Measurements from ENCODE around the gene PRR36. TPM values are rescaled to one million over a fixed set of nuclear protein-coding genes. Genes with fewer than 3 reads are reported as not detected.
A peak's percentile ranks its signal among the peaks of the same experiment; 100 is the strongest.

PRR36 gene
- total RNA-seq, 1 donor from 2014 or later = 37.4 TPM

- Mint-ChIP-seq H3K27ac (no peak overlapping the region), H3K4me1 (ENCODE audit: low read depth) (peaks cover 5% of the 10 kb centered on the region), H3K36me3 (ENCODE audit: insufficient read depth) (peaks cover 2% of the 10 kb centered on the region), H3K9me3 (ENCODE audit: low read depth) (no peaks in the 10 kb centered on the region), H3K27me3 (peaks cover 41% of the 10 kb centered on the region), H3K4me3 (ENCODE audit: low read depth) (no peak overlapping the region)
- TF ChIP-seq CTCF (IDR thresholded peaks at IDR 0.05; ENCODE audit: unreplicated experiment) = no peak
- no peak for DNase-seq (ENCODE audit: low spot score, unreplicated experiment)
Measured at GRCh38 chr19:7863157-7863970, 10.8 kb downstream of the PRR36 start.

- Mint-ChIP-seq H3K36me3 (ENCODE audit: insufficient read depth) (no peaks in the 10 kb centered on the region), H3K27ac (peak overlapping the region; percentile 91), H3K4me1 (ENCODE audit: low read depth) (peaks cover 6% of the 10 kb centered on the region), H3K9me3 (ENCODE audit: low read depth) (no peaks in the 10 kb centered on the region), H3K4me3 (ENCODE audit: low read depth) (peak overlapping the region; percentile 72), H3K27me3 (peaks cover 41% of the 10 kb centered on the region)
- no peak for TF ChIP-seq CTCF (IDR thresholded peaks at IDR 0.05; ENCODE audit: unreplicated experiment)
- DNase-seq (ENCODE audit: low spot score, unreplicated experiment) = peak; percentile 90
Measured at GRCh38 chr19:7862413-7862951, 11.7 kb downstream of the PRR36 start.

GRCh38 chr19:7861619-7862412, 12.4 kb downstream of the PRR36 start:
- Mint-ChIP-seq H3K36me3 (ENCODE audit: insufficient read depth) (no peaks in the 10 kb centered on the region), H3K27ac (peak overlapping the region; percentile 91), H3K4me3 (ENCODE audit: low read depth) (peak overlapping the region; percentile 72), H3K4me1 (ENCODE audit: low read depth) (peaks cover 6% of the 10 kb centered on the region), H3K9me3 (ENCODE audit: low read depth) (no peaks in the 10 kb centered on the region), H3K27me3 (peaks cover 39% of the 10 kb centered on the region)
- TF ChIP-seq CTCF (IDR thresholded peaks at IDR 0.05; ENCODE audit: unreplicated experiment) = peak; percentile 61
- DNase-seq (ENCODE audit: low spot score, unreplicated experiment) = no peak

GRCh38 chr19:7860714-7861618, 13.2 kb downstream of the PRR36 start:
- Mint-ChIP-seq H3K4me3 (ENCODE audit: low read depth) (peak overlapping the region; percentile 16), H3K27me3 (peaks cover 37% of the 10 kb centered on the region)

More at GRCh38 chr19:7860714-7861618, 13.2 kb downstream of the PRR36 start:
- Mint-ChIP-seq H3K4me1 (ENCODE audit: low read depth) (peaks cover 6% of the 10 kb centered on the region), H3K27ac (no peak overlapping the region), H3K9me3 (ENCODE audit: low read depth) (no peaks in the 10 kb centered on the region), H3K36me3 (ENCODE audit: insufficient read depth) (no peaks in the 10 kb centered on the region)
- no peak for TF ChIP-seq CTCF (IDR thresholded peaks at IDR 0.05; ENCODE audit: unreplicated experiment)
- DNase-seq (ENCODE audit: low spot score, unreplicated experiment) = no peak
